HepG2 (cell line): ENCODE measurements around the gene ABCC3. TPM values are rescaled to one million over a fixed set of nuclear protein-coding genes. Genes with fewer than 3 reads are reported as not detected.

Experiments used
- BORCS8-MEF2B ChIP-seq: sonication (generic); formaldehyde crosslinking; IDR thresholded peaks from 2 replicates; pipeline ENCODE4 v1.8.0; 2022; ENCODE audit warnings: mild to moderate bottlenecking, missing genetic modification reagents
- CTCF ChIP-seq: sonication (generic); formaldehyde crosslinking; IDR thresholded peaks from 2 replicates; pipeline ENCODE4 v1.5.0; 2020; ENCODE audit warnings: mild to moderate bottlenecking, missing genetic modification reagents, moderate library complexity
- E2F5 ChIP-seq: sonication (generic); formaldehyde crosslinking; conservative IDR thresholded peaks from 2 replicates; pipeline ENCODE4 v1.4.0; 2020; ENCODE audit warnings: missing genetic modification reagents
- IKZF4 ChIP-seq: sonication (generic); formaldehyde crosslinking; IDR thresholded peaks from 2 replicates; pipeline ENCODE4 v1.5.1; 2020; ENCODE audit warnings: borderline replicate concordance, mild to moderate bottlenecking, low read depth, missing genetic modification reagents; ENCODE audit errors: not compliant biosample characterization
- KDM1A ChIP-seq: IDR thresholded peaks from 2 replicates; pipeline ENCODE4 v1.6.1; 2016; ENCODE audit warnings: missing compliant biosample characterization
- MIER3 ChIP-seq: IDR thresholded peaks from 2 replicates; pipeline ENCODE4 v1.6.1; 2016; ENCODE audit warnings: missing compliant biosample characterization, borderline replicate concordance
- NFRKB ChIP-seq: fragments of 450-650 bp; IDR thresholded peaks from 2 replicates; pipeline ENCODE4 v1.6.1; 2017
- REPIN1 ChIP-seq: sonication (generic); formaldehyde crosslinking; IDR thresholded peaks from 2 replicates; pipeline ENCODE4 v1.8.0; 2022; ENCODE audit warnings: missing genetic modification reagents, low read depth, mild to moderate bottlenecking, borderline replicate concordance
- STAG1 ChIP-seq: sonication (generic); formaldehyde crosslinking; IDR thresholded peaks from 2 replicates; pipeline ENCODE4 v1.4.0; 2020; ENCODE audit warnings: missing genetic modification reagents
- TARDBP ChIP-seq: sonication (generic); formaldehyde crosslinking; IDR thresholded peaks from 2 replicates; pipeline ENCODE4 v1.8.0; 2022; ENCODE audit warnings: mild to moderate bottlenecking, missing genetic modification reagents
- U2AF1 ChIP-seq: fragments of 200-400 bp; formaldehyde crosslinking; optimal IDR thresholded peaks from 2 replicates; pipeline ENCODE3; 2017; ENCODE audit warnings: mild to moderate bottlenecking, low read depth, low read length
- ZKSCAN8 ChIP-seq: IDR thresholded peaks from 2 replicates; pipeline ENCODE4 v1.6.1; 2016; ENCODE audit warnings: borderline replicate concordance, missing genetic modification reagents, missing compliant biosample characterization
- ZNF101 ChIP-seq: sonication (generic); formaldehyde crosslinking; IDR thresholded peaks from 2 replicates; pipeline ENCODE4 v1.4.0; 2020; ENCODE audit warnings: mild to moderate bottlenecking, low read depth, missing genetic modification reagents, borderline replicate concordance
- ZNF770 ChIP-seq: sonication (generic); formaldehyde crosslinking; IDR thresholded peaks from 2 replicates; pipeline ENCODE4 v1.5.0; 2020; ENCODE audit warnings: mild to moderate bottlenecking, missing genetic modification reagents
- polyA plus RNA-seq, 8 experiments: library from polyadenylated mRNA; depleted of rRNA in 3 of 8; stranded (reverse) in 7 of 8; unstranded in 1 of 8; fragments of >200 nt; fragmentation: Illumina TruSeq in 4 of 8; extraction: Trizol in 4 of 8; gene quantifications; 2 replicates each; pipeline versions ENCODE4 v1.2.1 to v1.2.3, GENCODE V29; 2011 to 2016; ENCODE audit warnings: low read depth in 4 of 8, missing spikeins in 1 of 8, mixed read lengths in 1 of 8; ENCODE audit not compliant: insufficient read depth in 1 of 8
- total RNA-seq, 5 experiments: library from RNA; depleted of rRNA; stranded (reverse); fragments of >200 nt; fragmentation: Illumina TruSeq; extraction: Trizol; gene quantifications; 2 replicates each; pipeline ENCODE4 v1.2.3, GENCODE V29; 2016; ENCODE audit warnings: low read depth in 1 of 5
- TF ChIP-seq, protein P1 (sequence below): IDR thresholded peaks from 2 replicates; pipeline ENCODE4 v1.4.0; 2020; ENCODE audit warnings: mild to moderate bottlenecking, missing genetic modification reagents
- TF ChIP-seq, protein P2 (sequence below): sonication (generic); formaldehyde crosslinking; IDR thresholded peaks from 2 replicates; pipeline ENCODE4 v1.5.0; 2020; ENCODE audit warnings: mild to moderate bottlenecking, missing genetic modification reagents

ABCC3 gene
- total and polyA plus RNA-seq, 2 of the 13 experiments (the other 11 are each of a cell fraction or from before 2014, with no cell fraction given), result 25.2 to 50.7 TPM

- TF ChIP-seq IKZF4 (CRISPR knock-in tag) (no peak), ZNF101 (CRISPR knock-in tag) (no peak), CTCF (CRISPR knock-in tag) (no peak), ZKSCAN8 (peak; percentile 79; the same call in 1 of the 2 replicates), E2F5 (CRISPR knock-in tag) (no peak), NFRKB (no peak), KDM1A (CRISPR knock-in tag) (no peak; the same call in none of the 2 replicates), STAG1 (CRISPR knock-in tag) (no peak), ZNF770 (CRISPR knock-in tag) (no peak), REPIN1 (CRISPR knock-in tag) (no peak), MIER3 (no peak), U2AF1 (no peak), TARDBP (CRISPR knock-in tag) (0 out of 2 replicates have a peak, but pooled peaks have one; percentile 9), BORCS8-MEF2B (CRISPR knock-in tag) (no peak)
- TF ChIP-seq, protein P1, sequence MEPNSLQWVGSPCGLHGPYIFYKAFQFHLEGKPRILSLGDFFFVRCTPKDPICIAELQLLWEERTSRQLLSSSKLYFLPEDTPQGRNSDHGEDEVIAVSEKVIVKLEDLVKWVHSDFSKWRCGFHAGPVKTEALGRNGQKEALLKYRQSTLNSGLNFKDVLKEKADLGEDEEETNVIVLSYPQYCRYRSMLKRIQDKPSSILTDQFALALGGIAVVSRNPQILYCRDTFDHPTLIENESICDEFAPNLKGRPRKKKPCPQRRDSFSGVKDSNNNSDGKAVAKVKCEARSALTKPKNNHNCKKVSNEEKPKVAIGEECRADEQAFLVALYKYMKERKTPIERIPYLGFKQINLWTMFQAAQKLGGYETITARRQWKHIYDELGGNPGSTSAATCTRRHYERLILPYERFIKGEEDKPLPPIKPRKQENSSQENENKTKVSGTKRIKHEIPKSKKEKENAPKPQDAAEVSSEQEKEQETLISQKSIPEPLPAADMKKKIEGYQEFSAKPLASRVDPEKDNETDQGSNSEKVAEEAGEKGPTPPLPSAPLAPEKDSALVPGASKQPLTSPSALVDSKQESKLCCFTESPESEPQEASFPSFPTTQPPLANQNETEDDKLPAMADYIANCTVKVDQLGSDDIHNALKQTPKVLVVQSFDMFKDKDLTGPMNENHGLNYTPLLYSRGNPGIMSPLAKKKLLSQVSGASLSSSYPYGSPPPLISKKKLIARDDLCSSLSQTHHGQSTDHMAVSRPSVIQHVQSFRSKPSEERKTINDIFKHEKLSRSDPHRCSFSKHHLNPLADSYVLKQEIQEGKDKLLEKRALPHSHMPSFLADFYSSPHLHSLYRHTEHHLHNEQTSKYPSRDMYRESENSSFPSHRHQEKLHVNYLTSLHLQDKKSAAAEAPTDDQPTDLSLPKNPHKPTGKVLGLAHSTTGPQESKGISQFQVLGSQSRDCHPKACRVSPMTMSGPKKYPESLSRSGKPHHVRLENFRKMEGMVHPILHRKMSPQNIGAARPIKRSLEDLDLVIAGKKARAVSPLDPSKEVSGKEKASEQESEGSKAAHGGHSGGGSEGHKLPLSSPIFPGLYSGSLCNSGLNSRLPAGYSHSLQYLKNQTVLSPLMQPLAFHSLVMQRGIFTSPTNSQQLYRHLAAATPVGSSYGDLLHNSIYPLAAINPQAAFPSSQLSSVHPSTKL (CRISPR knock-in tag), result peak; percentile 66; the same call in 1 of the 2 replicates
- TF ChIP-seq, protein P2, sequence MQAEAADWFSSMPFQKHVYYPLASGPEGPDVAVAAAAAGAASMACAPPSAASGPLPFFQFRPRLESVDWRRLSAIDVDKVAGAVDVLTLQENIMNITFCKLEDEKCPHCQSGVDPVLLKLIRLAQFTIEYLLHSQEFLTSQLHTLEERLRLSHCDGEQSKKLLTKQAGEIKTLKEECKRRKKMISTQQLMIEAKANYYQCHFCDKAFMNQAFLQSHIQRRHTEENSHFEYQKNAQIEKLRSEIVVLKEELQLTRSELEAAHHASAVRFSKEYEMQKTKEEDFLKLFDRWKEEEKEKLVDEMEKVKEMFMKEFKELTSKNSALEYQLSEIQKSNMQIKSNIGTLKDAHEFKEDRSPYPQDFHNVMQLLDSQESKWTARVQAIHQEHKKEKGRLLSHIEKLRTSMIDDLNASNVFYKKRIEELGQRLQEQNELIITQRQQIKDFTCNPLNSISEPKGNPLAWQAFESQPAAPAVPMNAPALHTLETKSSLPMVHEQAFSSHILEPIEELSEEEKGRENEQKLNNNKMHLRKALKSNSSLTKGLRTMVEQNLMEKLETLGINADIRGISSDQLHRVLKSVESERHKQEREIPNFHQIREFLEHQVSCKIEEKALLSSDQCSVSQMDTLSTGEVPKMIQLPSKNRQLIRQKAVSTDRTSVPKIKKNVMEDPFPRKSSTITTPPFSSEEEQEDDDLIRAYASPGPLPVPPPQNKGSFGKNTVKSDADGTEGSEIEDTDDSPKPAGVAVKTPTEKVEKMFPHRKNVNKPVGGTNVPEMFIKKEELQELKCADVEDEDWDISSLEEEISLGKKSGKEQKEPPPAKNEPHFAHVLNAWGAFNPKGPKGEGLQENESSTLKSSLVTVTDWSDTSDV (CRISPR knock-in tag), result no peak
Observed at GRCh38 chr17:50642722-50643656, 8.3 kb downstream of the ABCC3 start (continued).
